Uterus (tissue), 4 donors: ENCODE measurements around the gene TNFRSF25. TPM values are rescaled to one million over a fixed set of nuclear protein-coding genes. Genes with fewer than 3 reads are reported as not detected.
"Not testable (repeated sequence)": the region's sequence is repeated elsewhere in the genome, so short reads cannot be mapped to it uniquely, and the experiment has no call there.

ENCODE experiments used
- DNase-seq, 2 donors: peaks; one replicate each; pipeline ENCODE4 v3.0.0-alpha.2; 2019 to 2020
- H3K27ac ChIP-seq, 2 donors: fragments of 200-600 bp; sonication (generic); 1 replicate in 1 of 2; 2 replicates in 1 of 2; pipeline ENCODE4 v1.5.1; 2016 to 2018
- H3K27me3 ChIP-seq, 2 donors: fragments of 200-600 bp; sonication (generic); one replicate each; pipeline ENCODE4 v1.5.1; 2018 to 2019; ENCODE audit warnings: control low read depth in 1 of 2
- H3K36me3 ChIP-seq, 2 donors: fragments of 200-600 bp; sonication (generic); one replicate each; pipeline ENCODE4 v1.5.1; 2019; ENCODE audit warnings: control low read depth in 1 of 2
- H3K4me1 ChIP-seq, 2 donors: fragments of 200-600 bp; sonication (generic); one replicate each; pipeline ENCODE4 v1.5.1; 2018 to 2019; ENCODE audit warnings: control low read depth in 1 of 2
- H3K4me3 ChIP-seq, 2 donors: fragments of 200-600 bp; sonication (generic); 1 replicate in 1 of 2; 2 replicates in 1 of 2; pipeline ENCODE4 v1.5.1; 2018 to 2019; ENCODE audit warnings: mild to moderate bottlenecking in 1 of 2
- H3K9me3 ChIP-seq, 2 donors: fragments of 200-600 bp; sonication (generic); one replicate each; pipeline ENCODE4 v1.5.1; 2019; ENCODE audit warnings: control low read depth in 1 of 2
- CTCF ChIP-seq, 4 experiments: fragments of 200-600 bp in 2 of 4; fragments of 450-650 bp in 2 of 4; sonication (generic) in 2 of 4; IDR thresholded peaks; one replicate each; pipeline ENCODE4 v1.5.1; 2016 to 2019; ENCODE audit warnings: antibody characterized with exemption in 4 of 4, mild to moderate bottlenecking in 2 of 4, moderate library complexity in 1 of 4
- POLR2A ChIP-seq, 2 donors: fragments of 450-650 bp; IDR thresholded peaks; one replicate each; pipeline ENCODE4 v1.6.1; 2016; ENCODE audit warnings: antibody characterized with exemption in 2 of 2, mild to moderate bottlenecking in 1 of 2, moderate library complexity in 1 of 2
- intact Hi-C: fragments of 100-400 bp; cut with DNase I; formaldehyde crosslinking; loops from one replicate; pipeline ENCODE4 v1.15.1; 2023; ENCODE audit warnings: low total_unique reads
- total RNA-seq, 4 donors: library from RNA; depleted of rRNA in 3 of 4; stranded (reverse); fragments of >200 nt in 3 of 4; gene quantifications; one replicate each; pipeline versions ENCODE4 v1.1.0 to v1.2.4, GENCODE V29; 2014 to 2023
- donor health status: DM: yes; HTN: yes; CAD: no.

The TNFRSF25 gene
- total RNA-seq, 4 donors from 2014 or later = 1.0 to 11.1 (median 4.8) TPM

GRCh38 chr1:6495540-6496364 is 29.8 kb upstream of the TNFRSF25 start:
- no peaks in the 10 kb centered on the region for H3K36me3 ChIP-seq
- no peak overlapping the region for H3K4me3 ChIP-seq
- no peak overlapping the region for H3K27ac ChIP-seq
- no peaks in the 10 kb centered on the region for H3K27me3 ChIP-seq
- DNase-seq = no peak
- H3K9me3 ChIP-seq = no peaks in the 10 kb centered on the region
- TF ChIP-seq POLR2A (IDR thresholded peaks at IDR 0.05) (no peak), CTCF (IDR thresholded peaks at IDR 0.05) (no peak)
- H3K4me1 ChIP-seq = peaks cover 0 to 5% of the 10 kb centered on the region in 2 donors
- intact Hi-C loops = loop anchor here (10.0 kb wide), 1 partner anchor 149 kb away; no protein-coding TSS in a partner anchor

GRCh38 chr1:6495041-6495441 is 29.1 kb upstream of the TNFRSF25 start:
- Histone ChIP-seq H3K4me3 (no peak overlapping the region), H3K36me3 (no peaks in the 10 kb centered on the region), H3K9me3 (no peaks in the 10 kb centered on the region), H3K4me1 (peaks cover 0 to 7% of the 10 kb centered on the region in 2 donors), H3K27me3 (no peaks in the 10 kb centered on the region), H3K27ac (no peak overlapping the region)
- no peak for DNase-seq
- TF ChIP-seq POLR2A (IDR thresholded peaks at IDR 0.05) = no peak
- no peak for TF ChIP-seq CTCF (IDR thresholded peaks at IDR 0.05)
- intact Hi-C loops = loop anchor here (10.0 kb wide), 1 partner anchor 150 kb away; no protein-coding TSS in a partner anchor

- intact Hi-C loops = loop anchor here (10.0 kb wide), 1 partner anchor 150 kb away; no protein-coding TSS in a partner anchor
- no peaks in the 10 kb centered on the region for H3K9me3 ChIP-seq
- H3K36me3 ChIP-seq = no peaks in the 10 kb centered on the region
- H3K27ac ChIP-seq = no peak overlapping the region
- no peak for DNase-seq
- no peak overlapping the region for H3K4me3 ChIP-seq
- H3K4me1 ChIP-seq = peaks cover 0 to 10% of the 10 kb centered on the region in 2 donors
- TF ChIP-seq CTCF (IDR thresholded peaks at IDR 0.05) (no peak), POLR2A (IDR thresholded peaks at IDR 0.05) (no peak)
- H3K27me3 ChIP-seq = no peaks in the 10 kb centered on the region
These were observed 28.7 kb upstream of the TNFRSF25 start for GRCh38 chr1:6494627-6495026.

GRCh38 chr1:6493834-6494223 is 27.9 kb upstream of the TNFRSF25 start:
- H3K27me3 ChIP-seq, H3K36me3 ChIP-seq, H3K9me3 ChIP-seq, H3K4me1 ChIP-seq, H3K27ac ChIP-seq, H3K4me3 ChIP-seq, DNase-seq: not testable (repeated sequence)
- intact Hi-C loops = loop anchor here (10.0 kb wide), 1 partner anchor 151 kb away; no protein-coding TSS in a partner anchor

- DNase-seq = no peak
- no peak overlapping the region for H3K27ac ChIP-seq
These were observed 26.0 kb upstream of the TNFRSF25 start for GRCh38 chr1:6491966-6492365.

More at GRCh38 chr1:6491966-6492365, 26.0 kb upstream of the TNFRSF25 start:
- intact Hi-C loops = loop anchor here (10.0 kb wide), 1 partner anchor 153 kb away; no protein-coding TSS in a partner anchor
- Histone ChIP-seq H3K36me3 (no peaks in the 10 kb centered on the region), H3K4me3 (no peak overlapping the region), H3K9me3 (no peaks in the 10 kb centered on the region), H3K4me1 (peaks cover 0 to 5% of the 10 kb centered on the region in 2 donors), H3K27me3 (no peaks in the 10 kb centered on the region)
- no peak for TF ChIP-seq CTCF (IDR thresholded peaks at IDR 0.05)
- TF ChIP-seq POLR2A (IDR thresholded peaks at IDR 0.05) = no peak
